GM20431 (cell line): ENCODE measurements around the gene FAM234B.

Source experiments
- in situ Hi-C: fragments of 300-500 bp; cut with MseI, MboI; formaldehyde crosslinking; loops from one replicate; pipeline ENCODE4 v1.15.0; 2020; ENCODE audit warnings: low sequenced_read_pairs; ENCODE audit not compliant: unreplicated experiment

Gene FAM234B

DNA sequence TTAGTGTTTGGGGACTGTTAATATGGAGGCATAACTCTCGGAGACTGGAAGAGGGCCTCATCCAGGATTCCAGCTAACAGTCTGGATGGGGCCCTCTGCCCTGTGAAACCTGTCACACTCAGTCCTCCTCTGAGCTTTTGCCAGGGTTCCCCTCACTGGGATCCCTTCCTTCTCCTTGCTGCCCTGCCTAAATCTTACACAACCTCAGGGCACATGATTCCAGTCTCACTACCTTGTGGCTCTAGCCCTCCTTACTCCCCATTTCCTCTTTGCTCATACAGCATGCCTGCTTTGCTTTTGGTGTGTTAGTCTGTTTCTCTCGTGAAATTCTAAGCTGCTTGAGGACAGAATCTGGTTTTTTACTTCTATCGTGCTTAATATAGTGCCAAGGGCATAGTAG, 60.2 kb downstream of the FAM234B start:
- in situ Hi-C loops, result no loop called here

DNA sequence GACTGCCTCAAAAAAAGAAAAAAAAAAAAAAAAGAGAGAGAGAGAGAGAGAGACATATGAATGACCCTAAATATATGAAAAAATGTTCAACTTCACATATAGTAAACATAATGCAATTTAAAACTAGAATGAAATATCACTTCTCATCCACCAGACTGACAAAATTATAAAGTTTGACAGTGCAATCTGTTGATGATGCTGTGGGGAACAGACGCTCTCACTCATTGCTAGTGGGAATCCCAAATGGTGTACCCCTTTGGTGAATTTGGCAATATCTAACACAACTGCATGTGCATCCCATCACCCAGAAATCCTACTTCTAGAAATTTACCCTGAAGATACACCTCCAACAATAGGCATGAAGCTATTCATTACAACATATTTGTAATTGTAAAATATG, 61.6 kb downstream of the FAM234B start:
- in situ Hi-C loops, result no loop called here

DNA sequence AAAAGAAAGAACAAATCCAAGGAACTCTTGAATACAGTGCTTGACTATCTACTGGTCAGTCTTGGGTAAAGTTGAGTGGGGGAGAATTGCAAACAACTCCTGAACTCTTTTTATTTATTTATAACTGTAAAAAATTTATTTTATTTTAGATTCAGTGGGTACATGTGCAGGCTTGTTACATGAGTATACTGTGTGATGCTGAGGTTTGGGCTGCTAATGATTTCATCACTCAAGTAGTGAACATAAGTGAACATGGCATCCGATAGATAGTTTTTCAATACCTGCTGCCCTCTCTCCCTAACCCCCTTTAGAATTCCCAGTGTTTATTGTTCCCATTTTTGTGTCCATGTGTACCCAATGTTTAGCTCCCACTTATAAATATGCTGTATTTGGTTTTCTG, 62.5 kb downstream of the FAM234B start:
- in situ Hi-C loops, result no loop called here

DNA sequence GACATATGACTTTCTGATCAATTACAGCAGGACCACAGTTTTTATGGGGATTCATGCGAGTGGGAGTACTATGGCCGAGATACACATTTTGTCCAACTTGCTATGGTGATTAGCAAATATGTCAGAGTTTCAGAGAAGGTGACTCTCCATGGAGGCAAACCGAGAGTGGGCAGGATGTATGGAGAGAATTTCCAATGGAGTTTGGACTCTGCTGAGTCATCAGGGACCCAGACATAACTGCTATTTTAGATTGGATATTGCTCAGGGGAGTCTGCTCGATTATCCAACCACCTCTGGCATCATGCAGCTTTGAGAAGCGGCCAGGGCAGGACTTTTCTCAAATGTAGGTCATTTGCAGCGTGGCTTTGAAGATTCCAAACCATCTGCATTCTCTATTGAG, 68.8 kb downstream of the FAM234B start:
- in situ Hi-C loops, result no loop called here

DNA sequence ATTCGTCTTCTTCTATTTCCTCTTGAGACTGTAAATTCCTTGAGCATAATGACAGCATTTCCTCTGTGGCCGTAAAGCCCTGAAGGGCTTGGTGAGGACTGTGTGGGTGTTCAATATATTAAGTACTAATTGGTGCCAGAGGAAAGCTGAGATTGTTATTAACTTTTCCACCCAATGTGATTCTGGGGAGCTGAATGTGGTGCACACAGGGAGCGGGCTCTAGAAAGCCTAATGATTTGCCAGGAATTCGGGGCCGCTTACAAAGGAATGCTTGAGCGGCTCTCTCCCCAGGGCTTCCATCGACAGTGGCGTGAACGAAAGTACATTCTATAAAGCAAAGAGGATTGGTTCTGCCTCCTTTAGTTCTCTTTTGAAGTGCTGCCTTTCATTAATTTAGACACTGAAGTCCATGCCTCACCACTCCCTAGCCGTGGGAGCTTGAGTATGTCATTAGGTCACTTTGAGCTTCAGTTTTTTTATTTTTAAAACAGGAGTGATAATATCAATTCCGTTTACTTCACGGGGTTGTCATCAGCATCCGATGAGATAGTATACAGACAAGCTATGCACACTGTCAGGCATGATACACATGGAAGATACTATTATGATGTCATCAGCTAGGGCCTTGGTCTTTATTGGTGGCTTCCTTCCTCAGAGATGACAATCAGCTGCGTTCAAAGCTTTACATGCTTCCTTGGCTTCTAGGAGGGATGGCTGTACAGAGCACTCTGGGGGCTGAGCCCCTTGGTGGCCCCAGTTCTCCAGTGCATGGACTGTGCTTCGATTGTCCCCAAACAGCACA, 70.3 kb downstream of the FAM234B start:
- in situ Hi-C loops, result no loop called here

- in situ Hi-C loops, result no loop called here
These were observed 72.1 kb downstream of the FAM234B start for GRCh38 chr12:13116259-13116658.

DNA sequence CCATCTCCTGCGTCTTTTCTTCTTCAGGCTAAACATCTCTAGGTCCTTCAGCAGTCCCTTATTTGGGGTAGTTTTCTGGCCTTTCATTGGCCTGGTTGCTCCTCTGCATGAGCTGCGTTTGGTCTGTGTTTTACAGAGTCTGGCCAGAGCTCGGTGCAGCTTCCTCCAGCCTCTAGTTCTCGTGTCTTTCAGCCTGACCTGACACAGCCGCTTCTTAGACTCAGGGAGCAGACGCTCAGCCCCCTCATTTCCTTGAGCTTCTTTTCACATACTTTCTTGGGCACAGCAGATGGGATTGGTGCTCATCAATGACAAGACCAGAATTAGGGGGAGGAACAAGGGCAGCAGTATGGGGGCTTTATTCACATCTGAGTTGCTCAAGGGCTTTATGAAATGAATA, 72.8 kb downstream of the FAM234B start:
- in situ Hi-C loops, result no loop called here

DNA sequence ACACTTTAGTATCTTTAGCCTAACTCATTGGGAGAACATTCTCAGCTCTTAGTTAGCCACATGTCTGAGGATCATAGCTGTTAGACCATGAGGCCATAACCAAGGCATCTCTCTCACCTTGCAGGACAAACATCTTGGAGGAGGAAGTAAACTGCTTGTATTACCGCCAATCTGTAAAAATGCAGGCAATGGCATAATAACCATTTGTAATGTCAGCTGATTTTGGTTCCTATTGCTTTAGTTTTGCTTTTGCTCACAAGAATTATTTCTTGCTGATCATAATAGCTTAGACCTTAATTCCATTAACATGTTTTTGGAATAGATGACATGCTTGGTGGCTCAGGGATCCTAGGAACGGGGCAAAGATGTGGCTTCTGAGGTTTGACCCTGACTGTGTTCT, 75.6 kb downstream of the FAM234B start:
- in situ Hi-C loops, result no loop called here

DNA sequence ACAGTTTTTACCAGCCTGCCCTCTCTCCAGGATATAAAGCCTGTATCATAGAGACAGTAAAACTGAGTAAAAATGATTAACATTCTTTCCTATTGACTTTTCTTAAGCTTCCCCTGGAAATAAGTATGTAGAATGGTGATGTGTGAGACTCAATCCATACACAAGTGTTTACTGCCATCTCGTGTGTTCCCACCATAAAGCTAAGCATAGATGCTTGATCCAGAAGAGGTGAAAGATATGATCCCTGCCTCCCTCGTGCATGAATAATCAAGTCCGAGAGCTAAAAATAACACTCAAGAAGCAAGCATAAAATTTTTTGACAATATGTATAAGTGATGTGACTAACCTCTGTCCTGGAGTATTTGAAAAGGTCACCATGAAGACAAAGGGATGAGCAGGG, 76.2 kb downstream of the FAM234B start:
- in situ Hi-C loops, result no loop called here

DNA sequence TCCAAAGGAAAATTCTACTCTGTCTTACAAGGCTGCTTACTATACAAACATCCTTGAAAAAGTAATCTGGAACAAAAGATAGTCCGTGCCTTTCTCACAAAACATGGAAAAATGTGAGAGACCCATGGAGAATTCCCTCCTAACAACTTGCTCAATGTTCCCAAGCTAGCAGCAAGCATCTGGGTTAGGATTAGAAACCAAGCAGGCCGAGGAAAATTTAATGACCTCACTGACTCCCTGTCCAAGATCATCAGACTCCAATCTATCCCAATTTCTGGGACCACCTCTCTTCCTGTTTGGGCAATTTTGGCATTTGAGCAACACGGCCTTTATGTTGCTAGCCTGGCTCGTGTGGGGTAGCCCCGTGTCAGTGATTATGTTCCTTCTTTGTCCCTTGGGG, 77.4 kb downstream of the FAM234B start:
- in situ Hi-C loops, result no loop called here

- in situ Hi-C loops, result no loop called here
These were observed 80.7 kb downstream of the FAM234B start for GRCh38 chr12:13124656-13125505.

- in situ Hi-C loops, result no loop called here
These were observed 81.8 kb downstream of the FAM234B start for GRCh38 chr12:13125996-13126395.

GRCh38 chr12:13126494-13126893, 82.3 kb downstream of the FAM234B start:
- in situ Hi-C loops, result no loop called here

GRCh38 chr12:13127444-13127843, 83.3 kb downstream of the FAM234B start:
- in situ Hi-C loops, result no loop called here

DNA sequence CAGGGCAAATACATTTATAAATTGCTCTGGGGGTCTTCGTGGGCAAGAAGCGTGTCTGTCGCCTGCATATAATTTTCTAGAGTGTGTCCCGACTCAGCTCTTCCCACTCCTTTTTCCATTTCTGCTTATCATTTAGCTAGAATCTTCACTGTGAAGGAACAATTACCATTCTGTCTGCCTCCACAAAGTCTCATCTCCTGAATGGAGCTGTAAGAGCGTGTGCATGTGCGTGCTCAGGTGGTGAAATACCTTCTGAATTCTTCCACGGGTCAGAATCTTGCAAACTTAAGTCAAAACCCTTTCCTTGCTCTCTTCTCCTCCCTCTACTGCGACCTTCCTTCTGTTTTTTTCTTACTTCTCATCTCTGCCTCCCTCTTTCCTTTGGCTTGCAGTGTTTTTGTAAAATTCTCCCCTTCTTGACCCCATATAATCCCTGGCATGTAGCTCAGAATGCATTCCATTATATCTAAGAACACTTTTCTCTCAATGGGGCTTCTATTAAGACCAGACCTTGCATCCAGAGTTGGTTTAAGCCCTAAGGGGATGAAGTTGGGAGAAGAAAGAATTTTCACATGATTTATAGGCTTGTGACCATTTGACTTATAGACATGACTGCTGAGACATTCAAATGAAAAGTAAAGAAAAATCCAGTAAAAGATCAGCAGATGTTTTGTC, 84.2 kb downstream of the FAM234B start:
- in situ Hi-C loops, result no loop called here

- in situ Hi-C loops, result no loop called here
These were observed 86.8 kb downstream of the FAM234B start for GRCh38 chr12:13130981-13131380.
